DND-41 (cell line): ENCODE results near the gene SEMA5A.

Experiments used
- EZH2 ChIP-seq: IDR thresholded peaks from 3 replicates; pipeline ENCODE4 v1.6.1; 2012; ENCODE audit warnings: borderline replicate concordance, low read depth, mild to moderate bottlenecking, moderate library complexity, low read length, inconsistent platforms; ENCODE audit not compliant: severe bottlenecking
- TF ChIP-seq, protein P1 (sequence below): IDR thresholded peaks from 2 replicates; pipeline ENCODE4 v1.5.1; 2012; ENCODE audit warnings: borderline replicate concordance, low read length, moderate library complexity, mild to moderate bottlenecking; ENCODE audit not compliant: poor library complexity, severe bottlenecking; ENCODE audit errors: extremely low read depth

GRCh38 chr5:9160747-9161146 is 385.1 kb downstream of the SEMA5A start:
- TF ChIP-seq EZH2: no peak
- TF ChIP-seq, protein P1, sequence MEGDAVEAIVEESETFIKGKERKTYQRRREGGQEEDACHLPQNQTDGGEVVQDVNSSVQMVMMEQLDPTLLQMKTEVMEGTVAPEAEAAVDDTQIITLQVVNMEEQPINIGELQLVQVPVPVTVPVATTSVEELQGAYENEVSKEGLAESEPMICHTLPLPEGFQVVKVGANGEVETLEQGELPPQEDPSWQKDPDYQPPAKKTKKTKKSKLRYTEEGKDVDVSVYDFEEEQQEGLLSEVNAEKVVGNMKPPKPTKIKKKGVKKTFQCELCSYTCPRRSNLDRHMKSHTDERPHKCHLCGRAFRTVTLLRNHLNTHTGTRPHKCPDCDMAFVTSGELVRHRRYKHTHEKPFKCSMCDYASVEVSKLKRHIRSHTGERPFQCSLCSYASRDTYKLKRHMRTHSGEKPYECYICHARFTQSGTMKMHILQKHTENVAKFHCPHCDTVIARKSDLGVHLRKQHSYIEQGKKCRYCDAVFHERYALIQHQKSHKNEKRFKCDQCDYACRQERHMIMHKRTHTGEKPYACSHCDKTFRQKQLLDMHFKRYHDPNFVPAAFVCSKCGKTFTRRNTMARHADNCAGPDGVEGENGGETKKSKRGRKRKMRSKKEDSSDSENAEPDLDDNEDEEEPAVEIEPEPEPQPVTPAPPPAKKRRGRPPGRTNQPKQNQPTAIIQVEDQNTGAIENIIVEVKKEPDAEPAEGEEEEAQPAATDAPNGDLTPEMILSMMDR: no peak
